Superior temporal gyrus (tissue), 1 donor: Measurements from ENCODE around the gene ACSM6.
"Not testable (repeated sequence)": the region's sequence is repeated elsewhere in the genome, so short reads cannot be mapped to it uniquely, and the experiment has no call there.

ENCODE experiments used
- DNase-seq: peaks from one replicate; pipeline ENCODE4 v3.0.0-alpha.2; 2016; ENCODE audit errors: extremely low spot score

ACSM6 gene

DNA sequence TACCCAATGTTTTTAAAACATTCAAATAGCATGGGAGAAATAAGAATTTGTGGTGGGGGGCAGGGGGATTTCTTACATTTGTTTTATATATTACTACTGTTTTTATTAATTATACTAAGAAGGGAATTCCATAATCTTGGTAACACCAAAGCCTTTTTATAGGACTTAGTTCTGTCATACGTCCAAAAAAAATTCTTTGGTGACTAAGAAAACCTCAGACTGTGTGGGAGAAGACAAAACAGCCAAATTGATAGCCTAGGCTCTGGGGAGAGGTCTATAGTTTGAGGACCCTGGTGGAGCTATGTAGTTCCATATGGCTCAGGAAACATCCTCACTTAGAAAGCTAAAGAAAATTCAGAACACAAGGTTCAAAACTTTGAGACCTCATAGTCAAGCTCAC is 23.4 kb downstream of the ACSM6 start:
- DNase-seq: no peak

- DNase-seq: no peak
Observed at GRCh38 chr10:95220539-95220938, 26.5 kb downstream of the ACSM6 start.

GRCh38 chr10:95221124-95221523 is 27.1 kb downstream of the ACSM6 start:
- no peak for DNase-seq

GRCh38 chr10:95225136-95225535 is 31.1 kb downstream of the ACSM6 start:
- DNase-seq: no peak

GRCh38 chr10:95228934-95229723 is 35.1 kb downstream of the ACSM6 start:
- not testable (repeated sequence) for DNase-seq

GRCh38 chr10:95229724-95230627 is 35.9 kb downstream of the ACSM6 start:
- DNase-seq: no peak

DNA sequence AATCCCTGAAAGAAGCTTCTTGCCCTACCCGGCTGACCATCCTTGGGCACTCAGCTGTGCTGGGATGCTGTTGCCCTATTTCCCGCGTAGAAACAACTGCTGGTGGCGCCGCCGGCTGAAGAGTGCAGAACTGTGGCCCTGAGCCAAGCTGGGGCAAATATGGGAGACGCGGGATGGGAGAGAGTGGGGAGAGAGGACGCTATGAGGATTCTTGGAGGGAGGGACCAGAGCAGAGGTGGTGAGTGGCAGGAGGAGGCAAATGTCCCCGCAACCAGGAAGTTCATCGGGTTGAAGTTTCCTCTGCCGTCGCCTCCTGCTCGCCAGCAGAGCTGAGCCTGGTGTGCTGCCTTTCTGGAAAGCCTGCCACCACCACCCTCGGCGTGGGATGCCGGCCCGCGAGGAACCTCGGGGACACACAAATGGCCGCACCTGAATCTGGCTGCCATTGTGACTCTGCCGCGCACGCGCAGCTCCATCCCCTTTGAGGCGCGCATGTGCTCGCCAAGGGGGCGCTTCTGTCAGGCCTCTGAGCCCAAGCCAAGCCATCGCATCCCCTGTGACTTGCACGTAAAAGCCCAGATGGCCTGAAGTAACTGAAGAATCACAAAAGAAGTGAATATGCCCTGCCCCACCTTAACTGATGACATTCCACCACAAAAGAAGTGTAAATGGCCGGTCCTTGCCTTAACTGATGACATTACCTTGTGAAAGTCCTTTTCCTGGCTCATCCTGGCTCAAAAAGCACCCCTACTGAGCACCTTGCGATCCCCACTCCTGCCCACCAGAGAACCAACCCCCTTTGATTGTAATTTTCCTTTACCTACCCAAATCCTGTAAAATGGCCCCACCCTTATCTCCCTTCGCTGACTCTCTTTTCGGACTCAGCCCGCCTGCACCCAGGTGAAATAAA is 36.9 kb downstream of the ACSM6 start:
- not testable (repeated sequence) for DNase-seq

GRCh38 chr10:95233377-95234034 is 39.5 kb downstream of the ACSM6 start:
- no peak for DNase-seq

- no peak for DNase-seq
Observed at GRCh38 chr10:95234951-95235350, 40.9 kb downstream of the ACSM6 start.

- DNase-seq: no peak
Observed at GRCh38 chr10:95235676-95236067, 41.6 kb downstream of the ACSM6 start.

- DNase-seq: no peak
Observed at GRCh38 chr10:95236068-95236903, 42.2 kb downstream of the ACSM6 start.

GRCh38 chr10:95237376-95238170 is 43.5 kb downstream of the ACSM6 start:
- DNase-seq: no peak

GRCh38 chr10:95240096-95240495 is 46.1 kb downstream of the ACSM6 start:
- not testable (repeated sequence) for DNase-seq

DNA sequence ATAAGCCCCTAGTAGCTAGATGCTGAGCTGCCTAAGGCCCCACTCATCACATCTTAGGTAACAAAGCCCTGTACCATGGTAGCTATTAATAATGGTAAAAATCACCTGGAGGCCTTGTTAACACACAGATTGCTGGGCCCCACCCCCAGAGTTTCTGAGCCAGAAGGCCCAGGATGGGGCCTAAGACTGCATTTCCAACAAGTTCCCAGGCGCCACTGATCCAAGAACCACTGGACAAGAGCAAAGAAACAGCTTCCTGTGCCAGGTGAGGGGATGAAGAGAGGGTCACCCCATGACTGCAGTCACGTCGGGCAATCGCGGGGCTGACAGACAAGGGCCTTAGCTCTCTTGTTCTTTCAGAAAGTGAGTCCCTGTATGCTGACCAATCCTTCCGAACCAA is 46.8 kb downstream of the ACSM6 start:
- DNase-seq: no peak

GRCh38 chr10:95241533-95241932 is 47.5 kb downstream of the ACSM6 start:
- no peak for DNase-seq

DNA sequence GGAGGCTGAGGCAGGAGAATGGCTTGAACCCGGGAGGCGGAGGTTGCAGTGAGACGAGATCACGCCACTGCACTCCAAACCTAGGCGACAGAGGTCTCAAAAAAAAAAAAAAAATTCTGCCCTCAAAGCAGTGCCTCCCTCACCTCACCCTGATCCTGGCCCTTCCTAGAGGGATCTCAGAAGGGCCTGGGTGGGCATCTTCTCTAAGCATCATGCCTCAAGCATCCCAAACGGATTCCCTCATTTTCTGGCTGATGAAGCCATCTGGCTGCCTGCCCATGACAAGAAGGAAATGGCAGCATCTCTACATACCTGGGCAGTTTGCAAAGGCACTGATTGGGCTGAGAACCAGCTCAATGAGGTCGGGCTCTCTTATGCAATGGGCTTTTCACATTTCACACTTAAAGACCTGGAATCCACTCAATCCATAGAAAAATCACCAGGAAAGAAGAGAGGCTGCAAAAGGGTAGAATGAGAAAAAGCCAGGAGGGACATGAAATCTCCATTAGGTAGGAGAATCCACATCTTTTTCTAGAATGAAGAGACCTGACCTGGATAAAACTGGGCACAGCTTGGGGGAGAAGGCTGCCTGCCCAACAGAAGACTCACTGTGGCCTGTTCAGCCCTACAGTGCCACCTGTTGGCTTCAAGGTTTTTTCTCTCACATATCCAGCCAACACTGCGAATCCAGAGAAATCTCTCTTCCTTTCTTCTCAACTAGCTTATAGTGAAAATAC is 48.7 kb downstream of the ACSM6 start:
- DNase-seq: peak; percentile 72

DNA sequence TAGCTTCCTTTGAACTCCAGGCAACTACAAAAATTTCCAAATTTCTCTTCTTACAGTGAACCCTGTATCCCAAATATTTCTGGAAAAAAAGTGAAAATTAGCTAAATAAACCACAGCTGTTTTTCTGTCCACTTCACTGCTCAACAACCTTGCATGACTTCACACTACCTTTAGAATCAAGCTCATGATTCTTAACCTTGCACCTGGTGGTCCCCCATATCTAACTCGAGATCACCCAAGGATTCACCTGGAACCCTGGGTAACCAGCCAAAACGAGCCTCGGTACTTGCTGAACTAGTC is 49.2 kb downstream of the ACSM6 start:
- DNase-seq: no peak

DNA sequence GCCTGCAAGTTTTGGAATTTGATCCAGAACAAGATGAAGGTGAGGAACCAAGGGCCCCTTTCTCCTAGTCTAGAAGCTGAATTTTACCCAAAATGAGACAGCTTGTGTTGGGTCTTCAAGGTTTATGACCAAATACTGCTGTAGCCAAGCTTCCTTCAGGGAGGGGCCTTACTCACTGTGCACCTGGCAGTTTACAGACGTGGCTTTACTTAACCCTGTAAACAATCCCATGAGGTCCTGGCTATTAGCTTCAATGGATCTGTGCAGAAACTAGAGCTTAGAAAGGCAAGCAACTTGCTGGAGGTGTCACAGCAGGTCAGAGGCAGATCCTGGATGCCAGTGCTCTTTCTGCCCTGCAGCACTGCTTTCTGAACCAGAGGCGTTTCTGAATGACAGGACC is 50.1 kb downstream of the ACSM6 start:
- no peak for DNase-seq

DNA sequence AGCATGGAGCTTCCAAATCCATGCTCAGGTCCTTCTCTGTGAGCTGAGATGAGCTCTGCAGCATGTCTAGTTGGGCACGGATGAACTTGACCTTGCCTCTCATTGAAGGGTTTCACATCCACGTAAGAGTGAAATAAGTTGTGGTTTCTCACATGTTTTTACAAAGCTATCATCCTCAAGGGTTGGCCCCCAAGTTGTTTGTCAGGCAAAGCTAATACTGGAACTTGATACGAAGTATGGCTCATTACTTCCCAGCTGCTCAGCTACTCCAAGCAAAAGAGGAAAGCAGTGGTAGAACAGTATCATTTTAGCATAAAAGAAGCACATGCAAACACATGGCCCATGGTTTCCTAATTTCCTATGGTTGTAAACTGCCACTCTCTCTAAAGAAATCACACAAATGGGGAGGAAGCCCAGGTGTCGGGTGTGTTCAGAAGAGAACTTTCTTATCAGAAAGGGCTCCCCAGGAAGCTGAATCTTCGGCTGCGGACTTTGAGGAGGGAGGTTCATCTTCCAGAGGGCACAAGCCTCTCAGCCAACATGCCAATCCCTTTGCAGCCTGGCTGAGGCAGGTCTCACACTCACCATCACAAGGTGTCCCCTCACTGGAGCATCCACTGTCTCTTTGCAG is 51.5 kb downstream of the ACSM6 start:
- DNase-seq: no peak
